H1 (cell line): ENCODE measurements around the gene BTBD10. TPM values are rescaled to one million over a fixed set of nuclear protein-coding genes. Genes with fewer than 3 reads are reported as not detected.

ENCODE experiments used
- CTCF ChIA-PET: fragments of 300-600 bp; sonication (Branson Sonifier 250); formaldehyde crosslinking; loops from one replicate; lab custom pipeline; 2021; ENCODE audit not compliant: partially characterized antibody; lab: Charles Lee
- POLR2A ChIA-PET: fragments of 300-600 bp; sonication (Branson Sonifier 250); formaldehyde crosslinking; loops from one replicate; lab custom pipeline; 2021; ENCODE audit warnings: inconsistent platforms; ENCODE audit not compliant: partially characterized antibody; lab: Charles Lee
- DNase-seq, 2 experiments: peaks; one replicate each; pipeline versions ENCODE4 v3.0.0 to v3.0.0-alpha.2; 2010 to 2022; ENCODE audit warnings: low spot score in 2 of 2, low read depth in 1 of 2, mixed read lengths in 1 of 2
- FAIRE-seq: peaks from 2 replicates; lab custom pipeline; 2011; peaks lifted over from hg19 to GRCh38; lab: Jason Lieb, UNC
- H2AFZ ChIP-seq: 2 replicates; pipeline ENCODE4 v1.8.1; 2012; ENCODE audit warnings: low read length, inconsistent platforms
- H2AK5ac ChIP-seq: 2 replicates; pipeline ENCODE4 v1.6.1; 2013; ENCODE audit warnings: low read depth, low read length
- H2BK120ac ChIP-seq: replicated peaks from 2 replicates; pipeline ENCODE3; 2013; ENCODE audit warnings: low read depth, low read length, inconsistent platforms
- H2BK12ac ChIP-seq: 2 replicates; pipeline ENCODE4 v1.6.1; 2013; ENCODE audit warnings: low read depth, low read length
- H2BK15ac ChIP-seq: 2 replicates; pipeline ENCODE4 v1.6.1; 2013; ENCODE audit warnings: low read length
- H2BK20ac ChIP-seq: 2 replicates; pipeline ENCODE4 v1.6.1; 2013; ENCODE audit warnings: low read length
- H2BK5ac ChIP-seq: 2 replicates; pipeline ENCODE4 v1.6.1; 2013; ENCODE audit warnings: low read depth, low read length
- H3K14ac ChIP-seq: 2 replicates; pipeline ENCODE4 v1.6.1; 2013; ENCODE audit warnings: inconsistent platforms; ENCODE audit not compliant: insufficient read length
- H3K18ac ChIP-seq: 2 replicates; pipeline ENCODE4 v1.6.1; 2013; ENCODE audit warnings: low read length; ENCODE audit errors: extremely low read depth
- H3K23ac ChIP-seq: 2 replicates; pipeline ENCODE4 v1.6.1; 2013; ENCODE audit warnings: inconsistent platforms; ENCODE audit not compliant: insufficient read length
- H3K23me2 ChIP-seq: 2 replicates; pipeline ENCODE4 v1.6.1; 2013; ENCODE audit warnings: low read depth, low read length
- H3K27ac ChIP-seq: 2 replicates; pipeline ENCODE4 v1.6.1; 2011; ENCODE audit warnings: low read depth, low read length, inconsistent platforms
- H3K27me3 ChIP-seq, 4 experiments: replicated peaks in 1 of 4; 1 replicate in 1 of 4; 2 replicates in 3 of 4; pipeline versions ENCODE4 v1.6.1 to v1.8.1; 2011 to 2013; ENCODE audit warnings: low read length in 3 of 4, mild to moderate bottlenecking in 3 of 4, inconsistent platforms in 2 of 4, mixed read lengths in 2 of 4, moderate library complexity in 1 of 4; ENCODE audit not compliant: control insufficient read depth in 3 of 4, insufficient read depth in 3 of 4; ENCODE audit errors: extremely low read depth in 1 of 4
- H3K36me3 ChIP-seq, 4 experiments: 2 replicates each; pipeline versions ENCODE4 v1.6.1 to v1.8.1; 2011 to 2013; ENCODE audit warnings: mild to moderate bottlenecking in 4 of 4, low read length in 3 of 4, moderate library complexity in 2 of 4, control low read depth in 1 of 4, inconsistent platforms in 1 of 4; ENCODE audit not compliant: insufficient read depth in 4 of 4, control insufficient read depth in 2 of 4
- H3K4ac ChIP-seq: replicated peaks from 2 replicates; pipeline ENCODE3; 2013; ENCODE audit warnings: low read length, low read depth, mixed read lengths, inconsistent platforms; ENCODE audit not compliant: insufficient read length
- H3K4me1 ChIP-seq, 4 experiments: replicated peaks in 1 of 4; 1 replicate in 1 of 4; 2 replicates in 3 of 4; pipeline versions ENCODE4 v1.6.1 to v1.8.1; 2011 to 2013; ENCODE audit warnings: low read length in 3 of 4, inconsistent platforms in 2 of 4, mixed read lengths in 1 of 4; ENCODE audit not compliant: insufficient read depth in 4 of 4, control insufficient read depth in 3 of 4
- H3K4me2 ChIP-seq, 2 experiments: 2 replicates each; pipeline versions ENCODE4 v1.6.1 to v1.8.1; 2011 to 2013; ENCODE audit warnings: low read depth in 2 of 2, low read length in 2 of 2, control low read depth in 1 of 2, inconsistent platforms in 1 of 2, mild to moderate bottlenecking in 1 of 2; ENCODE audit not compliant: insufficient read depth in 1 of 2
- H3K4me3 ChIP-seq, 4 experiments: fragments of 200-600, 300-600 bp in 1 of 4; sonication (generic), shearing (Covaris generic), sonication (Bioruptor Twin) in 1 of 4; 2 replicates each; pipeline versions ENCODE4 v1.5.1 to v1.8.1; 2011 to 2016; ENCODE audit warnings: low read length in 4 of 4, low read depth in 3 of 4, control low read depth in 2 of 4, inconsistent platforms in 2 of 4, mild to moderate bottlenecking in 2 of 4, mixed read lengths in 1 of 4, moderate library complexity in 1 of 4; ENCODE audit not compliant: insufficient read depth in 2 of 4; ENCODE audit errors: extremely low read depth in 1 of 4
- H3K56ac ChIP-seq: replicated peaks from 2 replicates; pipeline ENCODE3; 2013; ENCODE audit warnings: low read depth, mild to moderate bottlenecking, mixed read lengths, low read length, inconsistent platforms; ENCODE audit not compliant: insufficient read length
- H3K79me1 ChIP-seq: 2 replicates; pipeline ENCODE4 v1.6.1; 2013; ENCODE audit warnings: low read depth, low read length, control low read depth
- H3K79me2 ChIP-seq, 2 experiments: 2 replicates each; pipeline versions ENCODE4 v1.6.1 to v1.8.1; 2012 to 2013; ENCODE audit warnings: low read length in 2 of 2, mild to moderate bottlenecking in 2 of 2, inconsistent platforms in 1 of 2; ENCODE audit not compliant: insufficient read depth in 2 of 2, control insufficient read depth in 1 of 2
- H3K9ac ChIP-seq, 4 experiments: replicated peaks in 1 of 4; 1 replicate in 1 of 4; 2 replicates in 3 of 4; pipeline versions ENCODE4 v1.6.1 to v1.8.1; 2011 to 2013; ENCODE audit warnings: low read depth in 3 of 4, low read length in 3 of 4, control low read depth in 2 of 4, mild to moderate bottlenecking in 2 of 4, moderate library complexity in 2 of 4, inconsistent platforms in 1 of 4; ENCODE audit errors: extremely low read depth in 1 of 4
- H3K9me3 ChIP-seq, 2 experiments: 2 replicates each; pipeline versions ENCODE4 v1.6.1 to v1.8.1; 2012 to 2013; ENCODE audit warnings: mild to moderate bottlenecking in 2 of 2, moderate library complexity in 2 of 2, control low read depth in 1 of 2, inconsistent platforms in 1 of 2, low read depth in 1 of 2, low read length in 1 of 2, mixed read lengths in 1 of 2; ENCODE audit not compliant: insufficient read depth in 2 of 2
- H4K20me1 ChIP-seq, 2 experiments: replicated peaks in 1 of 2; 2 replicates each; pipeline versions ENCODE3 to v1.8.1; 2011 to 2013; ENCODE audit warnings: inconsistent platforms in 2 of 2, low read length in 2 of 2, mild to moderate bottlenecking in 1 of 2; ENCODE audit not compliant: insufficient read depth in 2 of 2, control insufficient read depth in 1 of 2
- H4K5ac ChIP-seq: 2 replicates; pipeline ENCODE4 v1.6.1; 2013; ENCODE audit warnings: low read length, low read depth, mixed read lengths, inconsistent platforms; ENCODE audit not compliant: insufficient read length
- H4K8ac ChIP-seq: 2 replicates; pipeline ENCODE4 v1.8.0; 2013; ENCODE audit warnings: mild to moderate bottlenecking, moderate library complexity, low read length, inconsistent platforms; ENCODE audit not compliant: insufficient read depth; ENCODE audit errors: extremely low read depth
- H4K91ac ChIP-seq: replicated peaks from 2 replicates; pipeline ENCODE3; 2013; ENCODE audit warnings: low read length, mixed read lengths, inconsistent platforms; ENCODE audit not compliant: insufficient read length
- CHD2 ChIP-seq: IDR thresholded peaks from 2 replicates; pipeline ENCODE4 v1.6.1; 2012; ENCODE audit warnings: low read length, improper control_type of control experiment
- FOSL1 ChIP-seq: IDR thresholded peaks from 2 replicates; pipeline ENCODE4 v1.6.1; 2011; ENCODE audit warnings: mild to moderate bottlenecking, low read depth, low read length, moderate library complexity; ENCODE audit not compliant: insufficient read depth
- YY1 ChIP-seq: IDR thresholded peaks from 2 replicates; pipeline ENCODE4 v1.6.1; 2011; ENCODE audit warnings: low read depth, mild to moderate bottlenecking, low read length
- WGBS, 2 experiments: shearing (Covaris generic) in 1 of 2; methylation state at CpG; one replicate each; pipeline versions ENCODE4 v1.1.6 to v1.1.7; 2013 to 2015; ENCODE audit warnings: low lambda C conversion rate in 2 of 2, mixed read lengths in 2 of 2, inconsistent platforms in 1 of 2, low coverage in 1 of 2, missing lambda C conversion rate in 1 of 2; ENCODE audit not compliant: insufficient replicate concordance in 2 of 2, insufficient coverage in 1 of 2, insufficient read length in 1 of 2; ENCODE audit errors: extremely low coverage in 1 of 2, missing lambda C conversion rate in 1 of 2; 5-methylcytosine and 5-hydroxymethylcytosine counted together
- polyA plus RNA-seq, 7 experiments: library from polyadenylated mRNA; depleted of rRNA in 3 of 7; stranded (reverse) in 5 of 7; unstranded in 2 of 7; fragments of >200 nt in 5 of 7; fragments of 200-250 nt in 2 of 7; gene quantifications; 1 replicate in 5 of 7; 2 replicates in 1 of 7; 4 replicates in 1 of 7; pipeline versions ENCODE4 v1.2.1 to v1.2.3, GENCODE V29; 2011 to 2013; ENCODE audit warnings: missing spikeins in 2 of 7, mixed read lengths in 2 of 7
- total RNA-seq: library from RNA; stranded (reverse); fragmentation: NEBNext Ultra II Directional; extraction: Animal tissue kit (Norgen Biotek cat#: 25700); gene quantifications from 2 replicates; pipeline ENCODE4 v1.2.1, GENCODE V29; 2021
- TF ChIP-seq, protein P1 (sequence below), 3 experiments: IDR thresholded peaks; 1 replicate in 2 of 3; 2 replicates in 1 of 3; pipeline versions ENCODE4 v1.5.1 to v1.6.1; 2011; ENCODE audit warnings: low read length in 3 of 3, mild to moderate bottlenecking in 3 of 3, inconsistent platforms in 2 of 3, low read depth in 1 of 3, moderate library complexity in 1 of 3; ENCODE audit not compliant: insufficient read depth in 1 of 3; ENCODE audit errors: control extremely low read depth in 1 of 3

The BTBD10 gene
- total and polyA plus RNA-seq, 2 of the 8 experiments (the other 6 are each of a cell fraction or from before 2014, with no cell fraction given): 13.8 to 22.2 TPM

DNA sequence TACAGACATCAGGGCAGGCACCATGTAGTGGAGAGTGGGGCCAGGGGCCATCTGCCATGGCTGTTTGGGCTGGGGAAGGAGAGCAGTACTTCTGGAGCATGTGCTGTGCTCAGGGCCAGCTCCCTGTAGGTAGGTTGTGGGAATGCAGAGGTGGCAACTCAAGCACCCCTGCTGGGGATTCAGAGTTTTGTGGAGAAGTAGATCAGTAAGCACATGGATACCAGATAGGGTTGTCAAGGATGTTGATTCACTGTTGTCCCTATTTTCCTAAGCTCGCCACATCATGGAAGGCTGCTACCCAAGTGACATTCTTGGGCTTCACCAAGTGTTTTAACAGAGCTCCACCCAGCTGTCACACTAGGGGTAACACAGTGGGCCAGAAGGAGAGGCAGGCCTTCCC lies 118.2 kb downstream of the BTBD10 start:
- H3K4me3 ChIP-seq: no peak overlapping the region
- ChIA-PET POLR2A (interaction anchor here (1.0 kb wide), 1 partner anchor 135 kb away, joined by 4 read pairs; no protein-coding TSS in a partner anchor), CTCF (interaction anchor here (0.6 to 5.8 kb wide), 40 partner anchors 8 to 224 kb away, joined by 3 to 66 read pairs (median 6); no protein-coding TSS in a partner anchor)
- peaks cover 0 to 4% of the 10 kb centered on the region in 2 experiments; a peak in 1 of 4 replicates for H3K9me3 ChIP-seq
- WGBS, 2 experiments: 92% methylated on average over 1 of the region's 1 CpG; no CpG with 5 or more reads in 1 of the 2 experiments
- no peaks in the 10 kb centered on the region for H3K36me3 ChIP-seq
- no peak overlapping the region for H3K56ac ChIP-seq
- no peak overlapping the region for H4K91ac ChIP-seq
- H2BK20ac ChIP-seq: no peak overlapping the region
- H2BK120ac ChIP-seq: no peak overlapping the region
- no peak for FAIRE-seq
- H3K79me1 ChIP-seq: no peaks in the 10 kb centered on the region; the same call in 1 of the 2 replicates
- no peak overlapping the region for H3K9ac ChIP-seq
- H3K4ac ChIP-seq: no peak overlapping the region
- no peak overlapping the region for H2BK15ac ChIP-seq
- H3K4me2 ChIP-seq: no peak overlapping the region
- no peak overlapping the region for H3K27ac ChIP-seq
- H2BK12ac ChIP-seq: no peak overlapping the region
- H3K79me2 ChIP-seq: no peaks in the 10 kb centered on the region; a peak in 1 of 4 replicates
- no peaks in the 10 kb centered on the region for H3K27me3 ChIP-seq
- no peak overlapping the region for H2AK5ac ChIP-seq
- no peak overlapping the region for H4K5ac ChIP-seq
- no peak for DNase-seq
- H3K14ac ChIP-seq: no peak overlapping the region
- TF ChIP-seq YY1: no peak
- TF ChIP-seq, protein P1, sequence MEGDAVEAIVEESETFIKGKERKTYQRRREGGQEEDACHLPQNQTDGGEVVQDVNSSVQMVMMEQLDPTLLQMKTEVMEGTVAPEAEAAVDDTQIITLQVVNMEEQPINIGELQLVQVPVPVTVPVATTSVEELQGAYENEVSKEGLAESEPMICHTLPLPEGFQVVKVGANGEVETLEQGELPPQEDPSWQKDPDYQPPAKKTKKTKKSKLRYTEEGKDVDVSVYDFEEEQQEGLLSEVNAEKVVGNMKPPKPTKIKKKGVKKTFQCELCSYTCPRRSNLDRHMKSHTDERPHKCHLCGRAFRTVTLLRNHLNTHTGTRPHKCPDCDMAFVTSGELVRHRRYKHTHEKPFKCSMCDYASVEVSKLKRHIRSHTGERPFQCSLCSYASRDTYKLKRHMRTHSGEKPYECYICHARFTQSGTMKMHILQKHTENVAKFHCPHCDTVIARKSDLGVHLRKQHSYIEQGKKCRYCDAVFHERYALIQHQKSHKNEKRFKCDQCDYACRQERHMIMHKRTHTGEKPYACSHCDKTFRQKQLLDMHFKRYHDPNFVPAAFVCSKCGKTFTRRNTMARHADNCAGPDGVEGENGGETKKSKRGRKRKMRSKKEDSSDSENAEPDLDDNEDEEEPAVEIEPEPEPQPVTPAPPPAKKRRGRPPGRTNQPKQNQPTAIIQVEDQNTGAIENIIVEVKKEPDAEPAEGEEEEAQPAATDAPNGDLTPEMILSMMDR (IDR thresholded peaks at IDR 0.05; ENCODE audit: control extremely low read depth in 1 of 3, insufficient read depth in 1 of 3, low read depth in 1 of 3, low read length in 3 of 3): peak in 1 of 3 experiments; percentile 14; a peak in 1 of 4 replicates
- TF ChIP-seq FOSL1: no peak
- no peak for TF ChIP-seq CHD2
- no peak overlapping the region for H3K18ac ChIP-seq
- no peak overlapping the region for H3K23ac ChIP-seq
- no peaks in the 10 kb centered on the region for H3K23me2 ChIP-seq
- H2BK5ac ChIP-seq: no peak overlapping the region
- H3K4me1 ChIP-seq: peaks cover 0 to 2% (median 0%) of the 10 kb centered on the region in 4 experiments; a peak in 1 of 7 replicates
- H4K8ac ChIP-seq: no peak overlapping the region
- no peak overlapping the region for H2AFZ ChIP-seq
- H4K20me1 ChIP-seq: no peaks in the 10 kb centered on the region
